Measurements from ENCODE around the gene FRA10AC1.
A peak's percentile ranks its signal among the peaks of the same experiment; 100 is the strongest.

FRA10AC1 gene, protein sequence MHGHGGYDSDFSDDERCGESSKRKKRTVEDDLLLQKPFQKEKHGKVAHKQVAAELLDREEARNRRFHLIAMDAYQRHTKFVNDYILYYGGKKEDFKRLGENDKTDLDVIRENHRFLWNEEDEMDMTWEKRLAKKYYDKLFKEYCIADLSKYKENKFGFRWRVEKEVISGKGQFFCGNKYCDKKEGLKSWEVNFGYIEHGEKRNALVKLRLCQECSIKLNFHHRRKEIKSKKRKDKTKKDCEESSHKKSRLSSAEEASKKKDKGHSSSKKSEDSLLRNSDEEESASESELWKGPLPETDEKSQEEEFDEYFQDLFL

DNA sequence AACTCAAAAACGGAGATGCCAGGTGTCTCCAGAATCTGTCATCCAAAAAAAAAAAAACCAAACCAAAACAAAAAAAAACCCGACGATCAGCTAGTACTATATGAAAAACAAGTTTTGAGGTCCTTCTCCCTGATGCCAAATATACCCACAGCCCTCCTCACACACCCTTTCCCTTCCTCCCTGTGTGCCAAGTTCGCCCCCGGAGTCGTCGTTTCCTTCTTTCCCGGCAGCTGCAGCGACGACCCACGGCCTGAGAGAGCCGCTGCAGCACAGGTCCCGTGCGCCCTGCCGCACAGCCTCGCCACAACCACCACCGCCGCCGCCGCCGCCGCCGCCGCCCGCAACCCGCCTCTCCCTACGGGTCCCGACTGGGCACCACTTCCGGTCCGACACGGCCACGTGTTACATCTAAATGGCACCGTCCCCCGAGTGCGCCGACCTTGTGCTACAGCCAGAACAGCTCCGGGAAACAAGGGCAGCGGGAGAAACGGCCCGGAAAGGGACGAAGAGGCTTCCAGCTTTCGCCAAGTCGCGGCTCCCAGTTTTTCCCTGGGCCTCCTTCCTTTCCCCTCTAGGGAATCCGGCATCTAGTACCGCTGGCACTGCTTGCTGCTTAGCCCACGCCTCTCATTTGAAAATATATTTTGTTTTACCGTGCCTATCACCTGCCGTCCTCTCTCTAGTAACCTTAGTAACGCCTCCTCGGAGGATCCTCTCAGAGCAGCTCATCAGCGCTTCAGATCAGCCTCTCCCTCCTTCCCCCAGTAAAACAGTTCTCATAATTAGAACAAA is at the start of gene FRA10AC1:
FRA10AC1 (minus strand) TSS at position 383 of the 792 bp plus-strand sequence. CDS start 2,486 bp downstream, outside the sequence.
- TF ChIP-seq GATA1 (IDR thresholded peaks at IDR 0.05; ENCODE audit: low read depth, low read length) = no peak
- peak; percentile 78 for TF ChIP-seq POLR2A (IDR thresholded peaks at IDR 0.05; ENCODE audit: low read length)

DNA sequence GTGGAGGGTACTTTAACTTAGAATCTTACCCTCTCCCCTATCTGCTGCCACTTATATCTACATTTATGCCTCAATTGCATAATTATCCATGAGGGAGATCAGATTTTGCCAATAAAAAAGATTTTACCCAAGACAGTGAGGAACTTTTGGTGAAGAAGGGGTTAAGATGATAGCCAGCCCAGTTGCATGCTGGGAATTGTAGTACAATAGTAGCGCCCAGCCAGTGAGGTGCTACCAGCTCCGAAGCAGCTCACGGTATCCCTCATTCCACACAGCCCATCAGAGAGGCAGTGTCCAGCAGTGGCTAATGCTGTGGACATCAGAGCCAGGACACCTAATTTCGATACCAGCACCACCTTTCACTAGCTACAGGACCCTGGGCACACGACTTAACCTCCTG is 49.4 kb upstream of the FRA10AC1 start:
- no peak for TF ChIP-seq GATA1 (IDR thresholded peaks at IDR 0.05; ENCODE audit: low read depth, low read length)
- no peak for TF ChIP-seq POLR2A (IDR thresholded peaks at IDR 0.05; ENCODE audit: low read length)
- DNase-seq = peak in 1 of 2 experiments; percentile 10

More for the DNA sequence above, at the start of gene FRA10AC1:
- DNase-seq = peak; percentile 97 to 98

DNA sequence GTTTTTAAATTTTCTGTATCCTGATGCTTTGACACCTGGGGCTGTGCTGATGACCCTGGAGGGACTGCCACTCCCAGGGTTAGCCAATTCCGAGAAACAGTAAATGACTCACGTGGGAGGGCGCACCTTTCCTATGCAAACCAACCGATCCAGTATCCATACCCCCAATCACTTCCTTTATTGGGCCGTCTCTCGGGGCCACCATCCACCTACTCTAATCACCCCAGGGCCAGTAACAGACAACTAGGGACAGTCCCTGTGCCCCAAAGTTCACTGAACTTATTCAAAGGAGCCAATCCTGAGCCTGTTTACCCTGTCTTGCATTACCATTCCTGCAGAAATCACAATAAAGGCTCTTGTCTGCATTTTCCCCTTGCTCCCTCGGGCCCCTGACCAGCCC is 48.7 kb upstream of the FRA10AC1 start:
- TF ChIP-seq POLR2A (IDR thresholded peaks at IDR 0.05; ENCODE audit: low read length) (no peak), GATA1 (IDR thresholded peaks at IDR 0.05; ENCODE audit: low read depth, low read length) (no peak)

DNA sequence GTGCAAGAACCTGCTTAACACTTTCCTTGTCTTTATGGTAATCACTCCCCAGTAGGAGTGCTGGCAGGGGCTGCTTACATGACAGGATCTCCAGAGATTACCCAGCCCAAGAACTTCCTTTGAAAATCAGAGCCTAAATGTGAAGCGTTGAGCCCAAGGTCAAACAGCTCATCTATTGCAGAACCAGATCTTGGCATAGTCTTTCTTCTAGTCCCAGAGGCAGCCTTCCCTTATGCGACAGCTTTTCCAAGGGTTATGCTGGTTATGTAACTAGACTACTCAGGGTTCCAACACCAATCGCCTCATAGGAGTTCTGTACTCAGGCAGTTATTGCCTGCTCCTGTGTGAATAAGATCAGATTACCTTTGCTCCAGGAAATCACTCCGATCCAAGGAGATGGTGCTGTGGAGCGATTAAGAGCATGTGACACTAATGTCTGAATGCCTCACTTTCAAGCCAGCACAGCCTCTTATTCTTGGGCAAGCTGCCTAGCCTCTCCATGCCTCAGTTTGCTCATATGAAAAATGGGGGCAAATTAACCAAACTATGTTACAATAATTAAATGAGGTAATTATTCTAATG is 46.9 kb upstream of the FRA10AC1 start:
- TF ChIP-seq GATA1 (IDR thresholded peaks at IDR 0.05; ENCODE audit: low read depth, low read length) (no peak), POLR2A (IDR thresholded peaks at IDR 0.05; ENCODE audit: low read length) (no peak)
- no peak for DNase-seq

More for the DNA sequence above, 48.7 kb upstream of the FRA10AC1 start:
- DNase-seq = no peak

DNA sequence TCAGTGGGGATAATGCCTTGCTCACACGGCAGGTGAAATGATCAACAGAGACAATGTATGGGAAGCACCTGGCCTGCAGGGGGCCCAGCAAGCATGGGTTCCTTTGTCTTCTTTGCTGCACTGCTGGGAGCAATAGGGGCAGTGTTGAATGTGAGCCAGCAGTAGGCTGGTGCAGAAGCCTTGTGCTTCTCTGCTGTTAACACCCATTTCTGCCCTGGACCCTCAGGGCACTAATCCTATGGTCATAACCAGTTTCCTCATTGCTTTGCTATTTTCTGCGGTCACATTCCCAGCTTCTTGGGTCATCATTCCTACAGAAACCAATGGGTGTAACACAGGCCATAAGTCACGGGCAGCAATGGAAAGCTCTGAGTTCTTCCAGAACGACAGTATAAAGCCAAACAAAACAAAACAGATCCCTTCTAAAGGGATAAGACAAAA is 44.5 kb upstream of the FRA10AC1 start:
- DNase-seq = no peak
- TF ChIP-seq GATA1 (IDR thresholded peaks at IDR 0.05; ENCODE audit: low read depth, low read length) (no peak), POLR2A (IDR thresholded peaks at IDR 0.05; ENCODE audit: low read length) (no peak)

DNA sequence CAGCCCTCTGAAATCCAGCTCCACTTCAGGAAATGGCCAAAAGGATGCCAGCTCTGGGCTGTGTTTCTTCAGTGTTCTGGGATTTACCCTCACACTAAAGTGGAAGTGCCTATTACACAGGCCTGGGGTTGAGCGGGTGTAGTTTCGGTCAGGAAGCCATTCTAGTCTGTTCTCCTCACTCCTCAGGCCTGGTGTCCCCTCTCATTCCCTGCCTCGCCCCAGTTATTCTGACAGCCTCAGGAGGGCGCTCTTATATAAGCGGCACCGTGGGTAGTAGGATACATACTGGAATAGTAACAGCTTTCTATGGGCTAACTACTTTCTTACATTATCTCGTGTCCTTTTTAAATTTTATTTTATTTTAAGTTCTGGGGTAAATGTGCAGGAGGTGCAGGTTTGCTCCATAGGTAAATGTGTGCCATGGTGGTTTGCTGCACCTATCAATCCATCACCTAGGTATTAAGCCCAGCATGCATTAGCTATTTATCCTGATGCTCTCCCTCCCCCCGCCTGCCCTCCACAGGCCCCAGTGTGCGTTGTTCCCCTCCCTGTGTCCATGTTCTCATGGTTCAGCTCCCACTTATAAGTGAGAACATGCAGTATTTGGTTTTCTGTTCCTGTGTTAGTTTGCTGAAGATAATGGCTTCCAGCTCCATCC is 43.1 kb upstream of the FRA10AC1 start:
- DNase-seq = peak; percentile 11 to 23
- TF ChIP-seq GATA1 (IDR thresholded peaks at IDR 0.05; ENCODE audit: low read depth, low read length) = no peak

DNA sequence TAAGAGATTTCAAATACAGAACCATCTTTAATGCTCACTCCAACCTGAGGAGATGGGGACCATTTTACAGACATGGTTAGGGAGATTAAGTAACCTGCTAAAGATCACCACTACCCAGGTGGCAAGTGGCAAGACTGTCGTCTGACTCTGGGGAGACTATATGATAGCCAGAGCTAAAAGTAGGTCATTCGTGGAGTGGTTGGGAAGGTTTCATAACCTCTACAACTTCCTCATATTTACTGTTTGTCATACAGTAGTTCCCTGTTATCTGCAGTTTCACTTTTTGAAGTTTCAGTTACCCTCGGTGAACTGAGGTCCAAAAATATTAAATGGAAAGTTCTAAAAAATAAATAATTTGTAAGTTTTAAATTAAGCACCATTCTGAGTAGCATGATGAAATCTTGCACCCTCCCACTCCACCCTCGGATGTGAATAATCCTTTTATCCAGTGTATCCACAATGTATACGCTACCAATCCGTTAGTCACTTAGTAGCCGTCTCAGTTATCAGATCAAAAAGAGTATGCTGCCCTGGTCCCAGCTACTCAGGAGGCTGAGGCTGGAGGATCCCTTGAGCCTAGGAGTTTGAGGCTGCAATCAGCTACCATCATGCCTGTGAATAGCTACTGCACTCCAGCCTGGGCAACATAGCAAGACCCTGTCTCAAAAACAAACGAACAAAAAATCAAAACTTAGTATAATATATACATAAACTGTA is 40.4 kb upstream of the FRA10AC1 start:
- no peak for DNase-seq
- TF ChIP-seq POLR2A (IDR thresholded peaks at IDR 0.05; ENCODE audit: low read length) (no peak), GATA1 (IDR thresholded peaks at IDR 0.05; ENCODE audit: low read depth, low read length) (no peak)

DNA sequence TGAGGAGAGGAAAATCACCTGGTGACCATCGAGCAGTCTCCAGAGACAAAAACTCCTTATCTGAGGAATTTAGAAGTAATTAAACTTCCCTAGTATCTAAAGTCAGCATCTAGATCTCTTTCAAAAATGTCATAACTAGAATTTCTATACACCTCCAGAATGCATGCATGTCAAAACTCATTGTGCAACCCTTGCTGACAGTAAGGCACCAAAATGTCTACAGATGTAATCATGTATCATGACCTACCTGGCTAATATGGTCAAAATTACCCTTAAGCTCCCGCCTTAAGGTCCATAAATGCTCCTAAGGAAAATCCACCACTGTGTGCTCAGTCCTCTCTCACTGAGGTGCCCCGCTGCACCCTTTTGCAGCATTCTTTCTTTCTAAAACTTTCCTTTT is 39.0 kb upstream of the FRA10AC1 start:
- DNase-seq = no peak
- TF ChIP-seq POLR2A (IDR thresholded peaks at IDR 0.05; ENCODE audit: low read length) (no peak), GATA1 (IDR thresholded peaks at IDR 0.05; ENCODE audit: low read depth, low read length) (no peak)

DNA sequence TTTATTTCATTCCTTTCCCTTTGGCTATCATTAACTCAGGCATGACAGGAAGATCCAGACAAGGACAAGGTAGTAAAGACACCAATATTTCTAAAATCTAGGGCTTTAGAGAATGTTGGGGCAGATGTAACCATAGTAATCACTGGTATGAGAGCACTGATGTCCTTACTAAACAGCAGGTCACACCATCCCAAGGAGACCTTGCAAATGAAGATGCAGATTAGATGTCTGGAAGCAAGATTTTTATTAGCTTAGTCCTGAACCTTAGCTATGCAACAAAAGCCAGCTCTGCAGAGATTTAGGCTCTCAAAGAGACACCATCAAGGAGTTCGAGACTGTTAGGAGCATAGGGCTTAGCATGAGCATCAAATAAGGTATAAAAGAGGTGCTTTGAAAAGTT is 23.6 kb upstream of the FRA10AC1 start:
- TF ChIP-seq POLR2A (IDR thresholded peaks at IDR 0.05; ENCODE audit: low read length) (no peak), GATA1 (IDR thresholded peaks at IDR 0.05; ENCODE audit: low read depth, low read length) (no peak)
- no peak for DNase-seq

DNA sequence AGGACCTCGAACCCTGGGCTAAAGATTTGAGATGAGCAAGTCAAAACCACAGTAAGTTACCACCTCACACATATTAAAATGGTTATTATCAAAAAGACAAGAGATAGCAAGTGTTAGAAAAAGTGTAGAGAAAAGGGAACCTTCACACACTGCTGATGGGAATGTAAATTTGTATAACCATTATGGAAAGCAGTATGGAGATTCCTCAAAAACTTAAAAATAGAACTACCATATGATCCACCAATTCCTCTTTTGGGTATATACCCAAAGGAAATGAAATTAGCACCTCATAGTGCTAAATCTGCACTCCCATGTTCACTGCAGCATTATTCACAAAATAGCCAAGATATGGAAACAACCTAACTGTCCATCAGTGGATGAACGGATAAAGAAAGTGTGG is 20.8 kb upstream of the FRA10AC1 start:
- no peak for TF ChIP-seq GATA1 (IDR thresholded peaks at IDR 0.05; ENCODE audit: low read depth, low read length)
- TF ChIP-seq POLR2A (IDR thresholded peaks at IDR 0.05; ENCODE audit: low read length) = no peak
- no peak for DNase-seq

DNA sequence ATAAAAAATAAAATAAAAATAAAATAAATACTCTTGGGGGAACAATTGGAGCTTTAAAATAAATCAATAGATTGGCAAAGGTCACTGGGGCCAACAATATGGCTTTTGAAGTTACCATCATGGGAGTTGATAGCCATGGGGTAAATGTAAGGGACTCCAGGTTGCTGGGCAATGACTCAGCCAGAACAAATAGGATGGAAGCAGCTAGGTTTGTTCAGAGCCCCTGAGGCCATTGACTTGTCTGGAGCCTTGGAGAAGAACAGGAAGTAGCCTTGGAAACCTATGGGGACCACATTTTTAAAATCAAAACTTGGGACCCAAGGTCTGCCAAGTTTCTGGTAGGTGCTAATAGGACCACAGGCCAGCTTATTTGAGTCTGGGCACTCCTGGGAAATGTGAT is 20.2 kb upstream of the FRA10AC1 start:
- DNase-seq = no peak
- TF ChIP-seq POLR2A (IDR thresholded peaks at IDR 0.05; ENCODE audit: low read length) (no peak), GATA1 (IDR thresholded peaks at IDR 0.05; ENCODE audit: low read depth, low read length) (no peak)

DNA sequence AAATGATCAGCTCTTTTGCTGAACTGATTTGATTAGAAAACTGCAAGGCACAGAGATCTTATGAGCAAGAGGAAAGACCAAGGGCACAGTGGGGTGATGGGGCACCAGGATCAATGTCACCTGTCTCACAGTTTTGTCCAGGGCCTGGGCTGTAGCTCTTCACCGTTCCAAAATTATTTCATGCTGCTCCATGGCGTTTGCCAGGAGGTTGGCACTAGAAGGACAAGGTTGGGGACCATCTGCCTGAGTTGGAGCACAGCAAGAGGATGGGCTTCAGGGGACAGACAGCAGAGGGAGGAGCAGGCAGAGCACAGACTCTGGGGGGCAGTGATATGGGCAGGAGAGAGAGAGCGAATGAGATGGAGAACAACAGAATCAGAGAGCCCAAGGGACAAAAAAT is 17.5 kb upstream of the FRA10AC1 start:
- no peak for DNase-seq
- TF ChIP-seq POLR2A (IDR thresholded peaks at IDR 0.05; ENCODE audit: low read length) = no peak
- no peak for TF ChIP-seq GATA1 (IDR thresholded peaks at IDR 0.05; ENCODE audit: low read depth, low read length)

Data from erythroblast (primary cell).